ENCODE results near the gene HOGA1. TPM values are rescaled to one million over a fixed set of nuclear protein-coding genes. Genes with fewer than 3 reads are reported as not detected.

Gene HOGA1
- total RNA-seq, 1 donor from 2014 or later, result not detected

DNA sequence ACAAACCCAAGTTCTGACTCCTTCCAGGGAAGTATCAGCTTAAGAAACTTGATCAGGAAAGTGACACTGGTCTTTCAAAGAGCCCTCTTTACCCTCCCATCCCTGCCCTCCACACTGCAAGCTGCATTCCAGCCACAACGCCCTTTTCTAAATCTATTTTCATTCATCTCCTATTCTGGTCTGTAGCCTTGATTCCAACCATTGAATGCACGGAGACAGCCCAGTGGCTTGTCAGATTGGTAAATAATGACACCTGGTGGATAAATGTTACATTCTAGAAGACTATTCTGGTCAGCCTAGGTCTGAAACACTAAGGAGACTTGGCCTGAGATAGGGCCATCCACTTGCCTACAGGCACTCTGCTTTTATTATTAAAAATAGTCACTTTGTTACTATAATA lies 28.2 kb downstream of the HOGA1 start:
- no peaks in the 10 kb centered on the region for H3K27me3 Mint-ChIP-seq
- no peaks in the 10 kb centered on the region for H3K4me1 Mint-ChIP-seq
- intact Hi-C loops (cut with micrococcal nuclease), result loop anchor here (1.0 kb wide), 1 partner anchor 205 kb away; no protein-coding TSS in a partner anchor
- H3K27ac Mint-ChIP-seq, result no peak overlapping the region
- TF ChIP-seq, protein P1, sequence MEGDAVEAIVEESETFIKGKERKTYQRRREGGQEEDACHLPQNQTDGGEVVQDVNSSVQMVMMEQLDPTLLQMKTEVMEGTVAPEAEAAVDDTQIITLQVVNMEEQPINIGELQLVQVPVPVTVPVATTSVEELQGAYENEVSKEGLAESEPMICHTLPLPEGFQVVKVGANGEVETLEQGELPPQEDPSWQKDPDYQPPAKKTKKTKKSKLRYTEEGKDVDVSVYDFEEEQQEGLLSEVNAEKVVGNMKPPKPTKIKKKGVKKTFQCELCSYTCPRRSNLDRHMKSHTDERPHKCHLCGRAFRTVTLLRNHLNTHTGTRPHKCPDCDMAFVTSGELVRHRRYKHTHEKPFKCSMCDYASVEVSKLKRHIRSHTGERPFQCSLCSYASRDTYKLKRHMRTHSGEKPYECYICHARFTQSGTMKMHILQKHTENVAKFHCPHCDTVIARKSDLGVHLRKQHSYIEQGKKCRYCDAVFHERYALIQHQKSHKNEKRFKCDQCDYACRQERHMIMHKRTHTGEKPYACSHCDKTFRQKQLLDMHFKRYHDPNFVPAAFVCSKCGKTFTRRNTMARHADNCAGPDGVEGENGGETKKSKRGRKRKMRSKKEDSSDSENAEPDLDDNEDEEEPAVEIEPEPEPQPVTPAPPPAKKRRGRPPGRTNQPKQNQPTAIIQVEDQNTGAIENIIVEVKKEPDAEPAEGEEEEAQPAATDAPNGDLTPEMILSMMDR (IDR thresholded peaks at IDR 0.05), result no peak
- no peak for ATAC-seq (ENCODE audit: low read depth)
- POLR2A ChIA-PET, result no interaction called here
- H3K9me3 Mint-ChIP-seq, result no peaks in the 10 kb centered on the region
- no peak overlapping the region for H3K4me3 Mint-ChIP-seq
- DNase-seq, result no peak
- CTCF ChIA-PET, result no interaction called here
- no peaks in the 10 kb centered on the region for H3K36me3 Mint-ChIP-seq (ENCODE audit: low read depth)

DNA sequence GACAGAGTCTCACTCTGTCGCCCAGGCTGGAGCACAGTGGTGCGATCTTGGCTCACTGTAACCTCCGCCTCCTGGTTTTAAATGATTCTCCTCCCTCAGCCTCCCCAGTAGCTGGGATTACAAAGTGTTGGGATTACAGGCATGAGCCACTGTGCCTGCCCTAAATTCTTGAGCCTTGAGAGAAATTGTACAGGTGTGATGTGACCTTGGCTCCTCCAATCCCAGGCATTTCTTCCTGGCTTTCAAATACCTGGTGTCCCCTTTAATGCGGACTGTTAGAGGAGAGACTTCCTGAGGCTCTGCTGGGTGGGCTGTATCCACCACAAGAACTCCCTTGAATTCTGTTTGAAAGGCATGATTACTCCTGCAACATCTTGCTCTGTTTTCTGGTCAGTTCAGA lies 34.1 kb downstream of the HOGA1 start:
- no peaks in the 10 kb centered on the region for H3K9me3 Mint-ChIP-seq
- H3K4me1 Mint-ChIP-seq, result no peaks in the 10 kb centered on the region
- TF ChIP-seq, protein P1 (IDR thresholded peaks at IDR 0.05), result no peak
- ATAC-seq (ENCODE audit: low read depth) (no peak), DNase-seq (no peak)
- no peak overlapping the region for H3K27ac Mint-ChIP-seq
- CTCF ChIA-PET, result no interaction called here
- intact Hi-C loops (cut with micrococcal nuclease), result no loop called here
- H3K27me3 Mint-ChIP-seq, result no peaks in the 10 kb centered on the region
- H3K36me3 Mint-ChIP-seq (ENCODE audit: low read depth), result no peaks in the 10 kb centered on the region
- H3K4me3 Mint-ChIP-seq, result no peak overlapping the region
- POLR2A ChIA-PET, result interaction anchor here (0.7 kb wide), 1 partner anchor 299 kb away, joined by 6 read pairs; no protein-coding TSS in a partner anchor

- no peaks in the 10 kb centered on the region for H3K9me3 Mint-ChIP-seq
- H3K27ac Mint-ChIP-seq, result no peak overlapping the region
- no peak overlapping the region for H3K4me3 Mint-ChIP-seq
- POLR2A ChIA-PET, result no interaction called here
- DNase-seq (no peak), ATAC-seq (ENCODE audit: low read depth) (no peak)
- no peaks in the 10 kb centered on the region for H3K4me1 Mint-ChIP-seq
- CTCF ChIA-PET, result no interaction called here
- intact Hi-C loops (cut with micrococcal nuclease), result no loop called here
- H3K27me3 Mint-ChIP-seq, result no peaks in the 10 kb centered on the region
- no peaks in the 10 kb centered on the region for H3K36me3 Mint-ChIP-seq (ENCODE audit: low read depth)
- TF ChIP-seq, protein P1 (IDR thresholded peaks at IDR 0.05), result no peak
Measured at GRCh38 chr10:97618733-97619132, 34.5 kb downstream of the HOGA1 start.

DNA sequence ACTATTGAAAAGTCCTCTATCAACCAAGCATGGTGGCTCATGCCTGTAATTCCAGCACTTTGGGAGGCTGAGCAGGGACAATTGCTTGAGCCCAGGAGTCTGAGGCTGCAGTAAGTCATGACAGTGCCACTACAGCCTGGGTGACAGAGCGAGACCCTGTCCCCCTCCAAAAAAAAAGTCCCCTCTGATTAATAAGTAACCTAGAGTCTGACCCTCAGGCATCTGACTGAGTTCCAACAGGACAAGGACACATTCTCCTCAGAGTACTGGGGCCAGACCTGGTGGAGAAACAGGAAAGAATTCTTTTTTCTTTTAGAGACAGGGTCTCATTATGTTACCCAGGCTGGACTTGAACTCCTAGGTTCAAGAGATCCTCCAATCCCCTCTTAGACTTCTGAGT lies 39.1 kb downstream of the HOGA1 start:
- no peaks in the 10 kb centered on the region for H3K36me3 Mint-ChIP-seq (ENCODE audit: low read depth)
- TF ChIP-seq, protein P1 (IDR thresholded peaks at IDR 0.05), result no peak
- POLR2A ChIA-PET, result no interaction called here
- CTCF ChIA-PET, result no interaction called here
- DNase-seq (no peak), ATAC-seq (ENCODE audit: low read depth) (no peak)
- H3K27ac Mint-ChIP-seq, result no peak overlapping the region
- H3K9me3 Mint-ChIP-seq, result no peaks in the 10 kb centered on the region
- intact Hi-C loops (cut with micrococcal nuclease), result no loop called here
- H3K27me3 Mint-ChIP-seq, result no peaks in the 10 kb centered on the region
- no peak overlapping the region for H3K4me3 Mint-ChIP-seq
- no peaks in the 10 kb centered on the region for H3K4me1 Mint-ChIP-seq

DNA sequence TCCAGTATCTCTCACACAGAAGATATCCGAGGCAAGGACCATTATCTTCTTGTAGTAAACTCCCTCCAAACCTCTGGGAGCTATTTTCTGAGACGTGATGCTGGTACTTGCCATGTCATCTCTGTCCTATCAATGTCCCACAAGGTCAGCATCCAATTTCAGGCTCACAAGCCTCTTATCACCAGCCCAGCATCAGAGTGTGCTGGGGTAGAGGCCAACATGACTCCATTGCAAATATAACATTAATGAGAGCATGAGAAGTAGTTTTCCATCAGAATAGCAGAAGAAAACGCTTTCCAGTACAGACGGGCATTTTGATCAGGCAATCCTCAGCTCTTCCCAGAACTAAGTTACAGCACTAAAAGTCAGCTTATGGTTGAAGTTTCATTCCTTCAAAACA lies 43.5 kb downstream of the HOGA1 start:
- Mint-ChIP-seq H3K27me3 (no peaks in the 10 kb centered on the region), H3K27ac (no peak overlapping the region), H3K36me3 (ENCODE audit: low read depth) (no peaks in the 10 kb centered on the region), H3K4me1 (peaks cover 5% of the 10 kb centered on the region), H3K9me3 (no peaks in the 10 kb centered on the region), H3K4me3 (no peak overlapping the region)
- TF ChIP-seq, protein P1 (IDR thresholded peaks at IDR 0.05), result no peak
- ChIA-PET CTCF (no interaction called here), POLR2A (no interaction called here)
- ATAC-seq (ENCODE audit: low read depth), result no peak
- intact Hi-C loops (cut with micrococcal nuclease), result no loop called here
- no peak for DNase-seq
